IMR-90 (cell line): ENCODE results near the gene STOML2. TPM values are rescaled to one million over a fixed set of nuclear protein-coding genes. Genes with fewer than 3 reads are reported as not detected.

Experiments used
- ATAC-seq: fragments of 200-7000 bp; cut with Tn5 transposase; 2 replicates; pipeline ENCODE4 v1.9.1; 2020; ENCODE audit warnings: low read depth, mild to moderate bottlenecking, moderate library complexity
- BruUV-seq: library from RNA; stranded (reverse); fragments of 400-500 nt; replicated peaks from 2 replicates; lab custom pipeline; 2021; lab: Mats Ljungman, UMichigan
- CTCF ChIA-PET: fragments of 300-600 bp; formaldehyde crosslinking; extraction: SDS; loops from one replicate; lab custom pipeline; 2021; ENCODE audit warnings: antibody characterized with exemption; lab: Yijun Ruan, JAX
- POLR2A ChIA-PET: fragments of 300-600 bp; sonication (Branson Sonifier 250); formaldehyde crosslinking; loops from one replicate; lab custom pipeline; 2022; ENCODE audit warnings: antibody characterized with exemption; ENCODE audit not compliant: unreplicated experiment; lab: Charles Lee
- DNase-seq: peaks from one replicate; pipeline ENCODE4 v3.0.0; 2013
- H2AFZ ChIP-seq: replicated peaks from 2 replicates; pipeline ENCODE3; 2013; ENCODE audit warnings: low read length, mild to moderate bottlenecking; ENCODE audit not compliant: poor library complexity
- H2AK5ac ChIP-seq: 2 replicates; pipeline ENCODE4 v1.6.1; 2013; ENCODE audit warnings: low read depth, low read length, inconsistent platforms
- H2AK9ac ChIP-seq: replicated peaks from 2 replicates; pipeline ENCODE3; 2013; ENCODE audit warnings: mild to moderate bottlenecking, low read depth, low read length, moderate library complexity; ENCODE audit not compliant: poor library complexity
- H2BK120ac ChIP-seq: 2 replicates; pipeline ENCODE4 v1.6.1; 2013; ENCODE audit warnings: low read depth, low read length, inconsistent platforms
- H2BK15ac ChIP-seq: 3 replicates; pipeline ENCODE4 v1.6.1; 2013; ENCODE audit warnings: low read depth, low read length, inconsistent platforms
- H2BK20ac ChIP-seq: 2 replicates; pipeline ENCODE4 v1.6.1; 2013; ENCODE audit warnings: low read depth, mild to moderate bottlenecking, inconsistent platforms, low read length, moderate library complexity
- H2BK5ac ChIP-seq: 2 replicates; pipeline ENCODE4 v1.6.1; 2013; ENCODE audit warnings: mild to moderate bottlenecking, low read depth, low read length, inconsistent platforms; ENCODE audit not compliant: poor library complexity, severe bottlenecking
- H3K14ac ChIP-seq: replicated peaks from 2 replicates; pipeline ENCODE4 v1.6.1; 2013; ENCODE audit warnings: low read depth, low read length, inconsistent platforms
- H3K18ac ChIP-seq: 2 replicates; pipeline ENCODE4 v1.6.1; 2013; ENCODE audit warnings: low read depth, low read length, control low read depth
- H3K23ac ChIP-seq: 2 replicates; pipeline ENCODE4 v1.6.1; 2013; ENCODE audit warnings: low read depth, low read length, inconsistent platforms
- H3K27ac ChIP-seq: 2 replicates; pipeline ENCODE4 v1.5.1; 2013; ENCODE audit warnings: mild to moderate bottlenecking, control low read depth, low read length; ENCODE audit not compliant: insufficient read depth
- H3K27me3 ChIP-seq: 2 replicates; pipeline ENCODE4 v1.6.1; 2013; ENCODE audit warnings: low read length; ENCODE audit not compliant: control insufficient read depth, insufficient read depth
- H3K36me3 ChIP-seq: 2 replicates; pipeline ENCODE4 v1.6.1; 2013; ENCODE audit warnings: low read length, mixed read lengths; ENCODE audit not compliant: control insufficient read depth, insufficient read depth
- H3K4ac ChIP-seq: 2 replicates; pipeline ENCODE4 v1.6.1; 2013; ENCODE audit warnings: low read depth, low read length, inconsistent platforms
- H3K4me1 ChIP-seq: 2 replicates; pipeline ENCODE4 v1.6.1; 2013; ENCODE audit warnings: low read length, mixed read lengths; ENCODE audit not compliant: control insufficient read depth, insufficient read depth
- H3K4me2 ChIP-seq: 2 replicates; pipeline ENCODE4 v1.6.1; 2013; ENCODE audit warnings: low read depth, mild to moderate bottlenecking, control low read depth, low read length, moderate library complexity
- H3K4me3 ChIP-seq: 2 replicates; pipeline ENCODE4 v1.5.1; 2013; ENCODE audit warnings: low read depth, mild to moderate bottlenecking, control low read depth, low read length, moderate library complexity; ENCODE audit not compliant: insufficient read depth
- H3K56ac ChIP-seq: 2 replicates; pipeline ENCODE4 v1.6.1; 2013; ENCODE audit warnings: low read length, inconsistent platforms; ENCODE audit not compliant: insufficient read depth; ENCODE audit errors: extremely low read depth
- H3K79me1 ChIP-seq, 2 experiments: 2 replicates each; pipeline ENCODE4 v1.6.1; 2013; ENCODE audit warnings: low read length in 2 of 2, inconsistent platforms in 1 of 2, low read depth in 1 of 2
- H3K9ac ChIP-seq: 2 replicates; pipeline ENCODE4 v1.6.1; 2013; ENCODE audit warnings: low read depth, low read length, control low read depth
- H3K9me1 ChIP-seq: 2 replicates; pipeline ENCODE4 v1.6.1; 2013; ENCODE audit warnings: low read length, inconsistent platforms; ENCODE audit not compliant: insufficient read depth
- H3K9me3 ChIP-seq: 2 replicates; pipeline ENCODE4 v1.6.1; 2013; ENCODE audit warnings: low read length; ENCODE audit not compliant: control insufficient read depth, insufficient read depth
- H4K20me1 ChIP-seq: 2 replicates; pipeline ENCODE4 v1.6.1; 2013; ENCODE audit warnings: low read length, inconsistent platforms; ENCODE audit not compliant: insufficient read depth
- H4K5ac ChIP-seq: 2 replicates; pipeline ENCODE4 v1.6.1; 2013; ENCODE audit warnings: mild to moderate bottlenecking, low read depth, low read length, control low read depth
- H4K8ac ChIP-seq, 2 experiments: 2 replicates each; pipeline ENCODE4 v1.6.1; 2013; ENCODE audit warnings: low read depth in 2 of 2, low read length in 2 of 2, control low read depth in 1 of 2, inconsistent platforms in 1 of 2
- H4K91ac ChIP-seq: 2 replicates; pipeline ENCODE4 v1.6.1; 2013; ENCODE audit warnings: low read depth, low read length, inconsistent platforms; ENCODE audit not compliant: insufficient read depth
- BHLHE40 ChIP-seq: fragments of 150-350 bp; IDR thresholded peaks from 2 replicates; pipeline ENCODE4 v1.6.1; 2016; ENCODE audit warnings: mild to moderate bottlenecking, low read depth, low read length
- CEBPB ChIP-seq: IDR thresholded peaks from 2 replicates; pipeline ENCODE4 v1.6.1; 2012; ENCODE audit warnings: low read depth, low read length, improper control_type of control experiment
- CHD1 ChIP-seq: IDR thresholded peaks from 2 replicates; pipeline ENCODE4 v1.6.1; 2012; ENCODE audit warnings: low read depth, low read length, improper control_type of control experiment
- CTCF ChIP-seq: conservative IDR thresholded peaks from 2 replicates; pipeline ENCODE4 v1.5.1; 2012; ENCODE audit warnings: mild to moderate bottlenecking, low read depth, low read length, improper control_type of control experiment
- FOS ChIP-seq: fragments of 150-350 bp; IDR thresholded peaks from 2 replicates; pipeline ENCODE4 v1.6.1; 2016; ENCODE audit warnings: low read depth, low read length
- MAFK ChIP-seq: IDR thresholded peaks from 2 replicates; pipeline ENCODE4 v1.6.1; 2012; ENCODE audit warnings: low read depth, low read length, improper control_type of control experiment
- MAZ ChIP-seq: IDR thresholded peaks from 2 replicates; pipeline ENCODE4 v1.6.1; 2012; ENCODE audit warnings: low read depth, mild to moderate bottlenecking, low read length, improper control_type of control experiment, moderate library complexity, borderline replicate concordance
- NFE2L2 ChIP-seq: fragments of 150-350 bp; IDR thresholded peaks from 2 replicates; pipeline ENCODE4 v1.6.1; 2016; ENCODE audit warnings: low read depth, mild to moderate bottlenecking, low read length
- POLR2A ChIP-seq: IDR thresholded peaks from 2 replicates; pipeline ENCODE4 v1.6.1; 2012; ENCODE audit warnings: mild to moderate bottlenecking, low read depth, low read length
- RAD21 ChIP-seq: IDR thresholded peaks from 2 replicates; pipeline ENCODE4 v1.6.1; 2012; ENCODE audit warnings: low read length, improper control_type of control experiment
- RCOR1 ChIP-seq: IDR thresholded peaks from 2 replicates; pipeline ENCODE4 v1.6.1; 2012; ENCODE audit warnings: mild to moderate bottlenecking, low read length, improper control_type of control experiment; ENCODE audit not compliant: insufficient replicate concordance
- RFX5 ChIP-seq: IDR thresholded peaks from 2 replicates; pipeline ENCODE4 v1.8.0; 2012; ENCODE audit warnings: low read depth, mild to moderate bottlenecking, low read length, moderate library complexity
- SMC3 ChIP-seq: fragments of 150-350 bp; IDR thresholded peaks from 2 replicates; pipeline ENCODE4 v1.6.1; 2016; ENCODE audit warnings: low read depth, mild to moderate bottlenecking, antibody characterized with exemption, low read length, moderate library complexity
- USF2 ChIP-seq: fragments of 150-350 bp; IDR thresholded peaks from 2 replicates; pipeline ENCODE4 v1.6.1; 2017; ENCODE audit warnings: mild to moderate bottlenecking, antibody characterized with exemption, low read length, low read depth
- WGBS, 2 experiments: methylation state at CpG; one replicate each; pipeline versions ENCODE4 v1.1.5 to v1.1.7; 2013; ENCODE audit warnings: missing lambda C conversion rate in 2 of 2; ENCODE audit not compliant: insufficient read length in 1 of 2; ENCODE audit errors: extremely low coverage in 2 of 2; 5-methylcytosine and 5-hydroxymethylcytosine counted together
- dilution Hi-C: fragments of 300-500 bp; cut with HindIII; formaldehyde crosslinking; loops from one replicate; pipeline ENCODE4 v1.14.3; 2018; ENCODE audit warnings: low sequenced_read_pairs; ENCODE audit not compliant: unreplicated experiment
- in situ Hi-C: fragments of 300-500 bp; cut with MboI; formaldehyde crosslinking; loops from 3 replicates; pipeline ENCODE4 v1.14.3; 2019; ENCODE audit warnings: low sequenced_read_pairs, inconsistent platforms, mixed read lengths
- intact Hi-C: fragments of 100-400 bp; cut with micrococcal nuclease; formaldehyde crosslinking; loops from 2 replicates; pipeline ENCODE4 v1.10.0; 2022
- polyA plus RNA-seq, 3 experiments: library from polyadenylated mRNA; depleted of rRNA; stranded (reverse); fragments of >200 nt; gene quantifications; 2 replicates each; pipeline ENCODE4 v1.2.3, GENCODE V29; 2012; ENCODE audit warnings: low replicate concordance in 1 of 3
- total RNA-seq: library from RNA; depleted of rRNA; stranded (reverse); fragments of >200 nt; gene quantifications from 2 replicates; pipeline ENCODE4 v1.2.3, GENCODE V29; 2012

STOML2 gene
- total and polyA plus RNA-seq, 2 of the 4 experiments (the other 2 are of a cell fraction): 177 to 250 TPM

- Histone ChIP-seq H3K4ac (no peak overlapping the region), H3K79me1 (peaks cover 8 to 26% of the 10 kb centered on the region in 2 experiments; a peak in 3 of 4 replicates), H2BK20ac (no peak overlapping the region), H3K27ac (no peak overlapping the region), H3K56ac (no peak overlapping the region), H4K20me1 (peaks cover 8% of the 10 kb centered on the region; the same call in 1 of the 2 replicates), H2BK5ac (no peak overlapping the region), H3K23ac (no peak overlapping the region), H3K36me3 (no peaks in the 10 kb centered on the region), H3K27me3 (peaks cover 3% of the 10 kb centered on the region), H3K4me3 (peak overlapping the region; percentile 88), H3K4me1 (peaks cover 14% of the 10 kb centered on the region), H4K91ac (no peak overlapping the region), H3K9me1 (no peaks in the 10 kb centered on the region; the same call in 1 of the 2 replicates), H2BK120ac (no peak overlapping the region), H2AK9ac (no peak overlapping the region), H3K14ac (no peak overlapping the region), H2AK5ac (no peak overlapping the region), H3K9me3 (no peaks in the 10 kb centered on the region), H4K8ac (no peak overlapping the region), H3K4me2 (peak overlapping the region; percentile 88), H3K18ac (no peak overlapping the region), H2BK15ac (no peak overlapping the region), H3K9ac (peak overlapping the region; percentile 52), H4K5ac (no peak overlapping the region), H2AFZ (peak overlapping the region; percentile 91)
- BruUV-seq: no TSS peak
- CTCF ChIA-PET: interaction anchor here (0.7 to 1.2 kb wide), 10 partner anchors 139 to 437 kb away, joined by 3 to 7 read pairs (median 4); no protein-coding TSS in a partner anchor
- peak; percentile 50 for ATAC-seq
- WGBS, 2 experiments: 15% methylated on average over 19 of the region's 30 CpGs; no CpG with 5 or more reads in 1 of the 2 experiments
- POLR2A ChIA-PET: interaction anchor here (0.6 kb wide), 1 partner anchor 142 kb away, joined by 3 read pairs; no protein-coding TSS in a partner anchor
- intact Hi-C loops (loop anchor here (1.0 to 5.0 kb wide), 7 partner anchors 45 to 485 kb away; partner anchors contain the start of gene UNC13B), in situ Hi-C loops (loop anchor here (5.0 kb wide), 2 partner anchors 360 to 435 kb away; no protein-coding TSS in a partner anchor), dilution Hi-C loops (no loop called here)
- DNase-seq: peak; percentile 90
- TF ChIP-seq USF2 (no peak), CHD1 (no peak; the same call in 1 of the 2 replicates), SMC3 (peak; percentile 92), NFE2L2 (no peak), RAD21 (peak; percentile 95), MAZ (peak; percentile 53; the same call in 1 of the 2 replicates), FOS (no peak), CTCF (peak; percentile 97), BHLHE40 (no peak), POLR2A (0 out of 2 replicates have a peak, but pooled peaks have one; percentile 48), RFX5 (no peak), CEBPB (no peak), RCOR1 (no peak), MAFK (no peak)
Measured at GRCh38 chr9:35116898-35117551, 14.1 kb upstream of the STOML2 start.
